ENCODE results near the gene RAB3GAP2.
A peak's percentile ranks its signal among the peaks of the same experiment; 100 is the strongest.
"Not testable (repeated sequence)": the region's sequence is repeated elsewhere in the genome, so short reads cannot be mapped to it uniquely, and the experiment has no call there.

Gene RAB3GAP2

GRCh38 chr1:220158530-220158929, 113.7 kb downstream of the RAB3GAP2 start:
- H3K27me3 ChIP-seq (ENCODE audit: low read depth); H3K4me3 ChIP-seq; H3K9me3 ChIP-seq; in situ Hi-C loops (cut with MboI; ENCODE audit: low sequenced_read_pairs); DNase-seq (ENCODE audit: low spot score in 2 of 2): not testable (repeated sequence)
- H3K36me3 ChIP-seq (replicated peaks), result peaks cover 20% of the 10 kb centered on the region
- H3K4me1 ChIP-seq, result peaks cover 12% of the 10 kb centered on the region

DNA sequence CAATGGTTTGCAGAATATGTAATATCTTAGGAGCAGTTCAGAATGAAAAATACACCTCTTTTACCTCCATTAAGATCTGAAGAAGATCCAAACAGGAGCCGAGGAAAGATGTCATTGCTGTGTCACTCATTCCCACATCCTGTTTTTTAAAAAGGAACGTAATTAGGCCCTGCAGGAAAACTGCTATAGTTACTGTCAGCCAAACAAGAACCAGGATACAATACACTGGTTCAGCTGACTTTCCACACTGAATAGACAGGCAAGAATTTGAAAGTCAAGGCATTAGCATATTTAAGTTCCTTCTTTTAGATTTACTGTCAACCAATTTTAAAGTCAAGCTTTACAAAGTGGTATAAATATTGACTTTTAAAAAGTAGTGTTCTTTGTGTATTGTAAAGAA, 114.5 kb downstream of the RAB3GAP2 start:
- Histone ChIP-seq H3K4me3 (no peak overlapping the region), H3K4me1 (peaks cover 12% of the 10 kb centered on the region), H3K9me3 (no peaks in the 10 kb centered on the region), H3K36me3 (replicated peaks) (peaks cover 25% of the 10 kb centered on the region), H3K27me3 (ENCODE audit: low read depth) (no peaks in the 10 kb centered on the region)
- DNase-seq (ENCODE audit: low spot score in 2 of 2), result peak in 1 of 2 experiments; percentile 41
- in situ Hi-C loops (cut with MboI; ENCODE audit: low sequenced_read_pairs), result no loop called here

DNA sequence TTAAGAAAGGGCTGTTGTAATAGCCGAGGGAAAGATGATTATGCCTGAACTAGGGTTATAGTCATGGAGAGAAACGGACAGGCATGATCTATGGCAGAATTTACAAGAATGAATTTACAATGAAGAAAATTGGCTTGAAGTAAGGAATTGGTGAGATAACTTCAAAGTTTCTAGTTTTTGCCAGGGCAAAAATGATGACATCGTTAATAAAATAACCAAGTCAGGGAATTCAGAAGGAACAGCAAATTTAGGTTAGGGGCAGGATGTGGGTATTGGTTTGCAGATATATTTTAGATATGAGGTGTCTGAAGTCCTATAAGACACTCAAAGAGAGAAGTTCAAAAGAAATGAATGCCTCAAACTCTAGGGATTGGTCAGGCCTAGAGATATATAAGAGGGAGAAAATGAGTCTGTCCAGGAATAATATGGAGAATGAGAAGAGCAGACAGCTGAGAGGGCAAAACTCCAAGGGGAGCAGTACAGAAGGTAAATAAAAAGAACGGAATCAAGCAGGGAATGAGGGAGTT, 115.6 kb downstream of the RAB3GAP2 start:
- DNase-seq (ENCODE audit: low spot score in 2 of 2), result no peak
- no peaks in the 10 kb centered on the region for H3K9me3 ChIP-seq
- peaks cover 12% of the 10 kb centered on the region for H3K4me1 ChIP-seq
- H3K27me3 ChIP-seq (ENCODE audit: low read depth), result no peaks in the 10 kb centered on the region
- peaks cover 25% of the 10 kb centered on the region for H3K36me3 ChIP-seq (replicated peaks)
- H3K4me3 ChIP-seq, result no peak overlapping the region
- in situ Hi-C loops (cut with MboI; ENCODE audit: low sequenced_read_pairs), result no loop called here

- H3K27me3 ChIP-seq (ENCODE audit: low read depth), result no peaks in the 10 kb centered on the region
- H3K36me3 ChIP-seq (replicated peaks), result peaks cover 32% of the 10 kb centered on the region
- no peak for DNase-seq (ENCODE audit: low spot score in 2 of 2)
- H3K9me3 ChIP-seq, result no peaks in the 10 kb centered on the region
- peaks cover 9% of the 10 kb centered on the region for H3K4me1 ChIP-seq
- in situ Hi-C loops (cut with MboI; ENCODE audit: low sequenced_read_pairs), result no loop called here
- H3K4me3 ChIP-seq, result no peak overlapping the region
These were observed 119.1 kb downstream of the RAB3GAP2 start for GRCh38 chr1:220153147-220153546.

DNA sequence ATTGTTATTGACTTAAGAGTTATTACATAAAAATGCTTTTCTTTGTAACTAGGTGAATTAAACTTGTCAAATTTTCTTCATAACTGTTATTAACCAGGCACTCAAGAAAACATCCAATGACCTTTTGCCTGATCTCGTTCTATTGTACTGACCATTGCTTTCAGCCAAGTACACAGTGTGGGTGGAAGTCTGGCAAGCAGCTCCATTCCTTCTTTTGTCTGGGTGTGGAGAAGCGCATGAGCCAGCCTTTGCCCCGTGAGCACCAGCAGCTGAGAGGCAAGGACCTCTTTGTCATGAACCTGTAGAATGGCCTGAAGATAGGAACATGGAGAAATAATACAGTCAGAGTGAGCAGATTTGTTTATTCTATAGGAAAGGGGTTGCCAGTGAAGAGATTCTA, 120.8 kb downstream of the RAB3GAP2 start:
- Histone ChIP-seq H3K27me3 (ENCODE audit: low read depth) (no peaks in the 10 kb centered on the region), H3K9me3 (no peaks in the 10 kb centered on the region), H3K4me1 (peaks cover 3% of the 10 kb centered on the region; the same call in 1 of the 2 replicates), H3K36me3 (replicated peaks) (peaks cover 33% of the 10 kb centered on the region), H3K4me3 (no peak overlapping the region)
- in situ Hi-C loops (cut with MboI; ENCODE audit: low sequenced_read_pairs), result no loop called here
- no peak for DNase-seq (ENCODE audit: low spot score in 2 of 2)

GRCh38 chr1:220149742-220150141, 122.5 kb downstream of the RAB3GAP2 start:
- Histone ChIP-seq H3K9me3 (no peaks in the 10 kb centered on the region), H3K4me1 (peaks cover 3% of the 10 kb centered on the region; the same call in 1 of the 2 replicates), H3K4me3 (no peak overlapping the region), H3K36me3 (replicated peaks) (peaks cover 32% of the 10 kb centered on the region), H3K27me3 (ENCODE audit: low read depth) (no peaks in the 10 kb centered on the region)
- in situ Hi-C loops (cut with MboI; ENCODE audit: low sequenced_read_pairs), result no loop called here
- DNase-seq (ENCODE audit: low spot score in 2 of 2), result no peak

DNA sequence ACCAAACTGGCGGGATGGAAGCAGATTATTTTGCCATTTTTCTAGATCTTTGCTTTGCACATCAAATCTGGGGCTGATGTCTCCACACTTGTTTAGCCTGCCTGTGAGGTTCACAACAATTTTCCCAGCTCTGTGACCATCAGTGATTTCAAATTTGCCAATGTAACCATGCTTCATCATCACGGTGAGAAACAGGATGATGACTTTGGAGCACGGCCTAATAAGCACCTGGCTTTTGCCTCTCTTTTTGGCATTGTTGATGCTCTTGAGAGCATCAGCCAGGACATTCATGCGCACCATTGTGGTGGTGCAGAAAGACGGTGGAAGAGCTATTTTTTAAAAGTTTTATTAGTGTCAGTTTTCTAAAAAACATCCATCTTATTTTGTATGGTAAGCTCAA, 128.2 kb downstream of the RAB3GAP2 start:
- DNase-seq (ENCODE audit: low spot score in 2 of 2), result no peak
- Histone ChIP-seq H3K36me3 (replicated peaks) (peaks cover 32% of the 10 kb centered on the region), H3K4me3 (no peak overlapping the region), H3K27me3 (ENCODE audit: low read depth) (no peaks in the 10 kb centered on the region), H3K9me3 (no peaks in the 10 kb centered on the region), H3K4me1 (no peaks in the 10 kb centered on the region)
- in situ Hi-C loops (cut with MboI; ENCODE audit: low sequenced_read_pairs), result no loop called here

- DNase-seq (ENCODE audit: low spot score in 2 of 2), result no peak
- Histone ChIP-seq H3K4me1 (peaks cover 16% of the 10 kb centered on the region), H3K36me3 (replicated peaks) (peaks cover 29% of the 10 kb centered on the region), H3K9me3 (no peaks in the 10 kb centered on the region), H3K4me3 (no peak overlapping the region), H3K27me3 (ENCODE audit: low read depth) (no peaks in the 10 kb centered on the region)
- in situ Hi-C loops (cut with MboI; ENCODE audit: low sequenced_read_pairs), result no loop called here
These were observed 132.3 kb downstream of the RAB3GAP2 start for GRCh38 chr1:220139966-220140365.

DNA sequence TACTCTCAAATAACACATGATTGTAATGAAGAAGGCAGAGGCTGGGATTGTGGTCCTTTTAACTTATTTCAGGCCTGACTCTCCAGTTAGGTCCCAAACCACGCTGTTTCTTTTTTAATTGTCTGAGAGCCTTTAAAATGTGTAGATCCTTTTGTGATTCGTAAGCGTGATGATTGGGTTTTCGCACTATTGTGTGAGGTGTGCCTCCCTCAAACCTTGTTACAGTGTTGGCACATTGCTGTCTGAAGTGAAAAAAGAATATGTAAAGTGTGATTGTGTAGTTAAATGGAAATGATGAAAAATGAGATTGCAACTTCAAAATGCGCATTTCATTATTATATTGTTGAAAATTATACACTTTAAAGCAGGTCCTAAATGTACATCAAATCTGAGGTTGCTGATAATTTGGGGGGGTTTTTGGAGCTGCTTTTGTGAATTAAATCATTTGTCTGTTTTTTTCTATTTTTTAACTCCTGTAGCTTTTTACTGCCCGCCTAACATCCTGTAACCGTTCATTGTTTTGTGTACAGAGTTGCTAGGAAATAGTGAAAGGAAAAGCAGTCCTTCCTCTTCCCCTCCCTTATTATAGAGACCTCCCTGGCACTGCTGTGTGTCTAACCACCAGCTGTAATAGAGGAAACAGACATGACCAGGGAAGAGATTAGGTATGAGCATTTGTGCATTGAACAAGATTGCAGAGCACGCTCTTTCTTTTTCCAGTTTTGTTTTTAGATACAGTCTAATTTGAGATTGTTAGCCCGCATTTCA, 135.1 kb downstream of the RAB3GAP2 start:
- in situ Hi-C loops (cut with MboI; ENCODE audit: low sequenced_read_pairs), result no loop called here
- peak; percentile 47 to 68 for DNase-seq (ENCODE audit: low spot score in 2 of 2)
- H3K4me3 ChIP-seq, result no peak overlapping the region
- no peaks in the 10 kb centered on the region for H3K27me3 ChIP-seq (ENCODE audit: low read depth)
- no peaks in the 10 kb centered on the region for H3K9me3 ChIP-seq
- peaks cover 16% of the 10 kb centered on the region for H3K4me1 ChIP-seq
- peaks cover 27% of the 10 kb centered on the region for H3K36me3 ChIP-seq (replicated peaks)

DNA sequence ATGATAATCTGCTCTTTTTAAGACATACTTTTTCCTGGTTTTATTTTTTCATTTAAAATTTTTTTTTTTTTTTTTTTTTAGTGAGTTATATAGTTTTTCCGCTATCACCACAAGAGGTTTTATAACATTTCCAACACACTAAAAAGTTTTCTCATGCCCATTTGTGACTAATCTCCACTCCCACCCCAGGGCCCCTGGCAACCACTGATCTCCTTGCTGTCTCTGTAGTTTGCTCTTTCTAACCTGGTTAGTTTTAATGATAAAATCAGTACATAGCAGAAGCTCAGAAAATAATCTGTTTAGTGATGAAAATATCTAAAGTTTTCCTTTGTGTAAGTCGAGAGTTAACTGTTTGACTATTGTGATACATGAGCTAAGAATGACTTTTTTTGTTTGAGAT, 136.5 kb downstream of the RAB3GAP2 start:
- Histone ChIP-seq H3K4me1 (peaks cover 16% of the 10 kb centered on the region), H3K4me3 (no peak overlapping the region), H3K9me3 (no peaks in the 10 kb centered on the region), H3K27me3 (ENCODE audit: low read depth) (no peaks in the 10 kb centered on the region), H3K36me3 (replicated peaks) (peaks cover 22% of the 10 kb centered on the region)
- in situ Hi-C loops (cut with MboI; ENCODE audit: low sequenced_read_pairs), result no loop called here
- no peak for DNase-seq (ENCODE audit: low spot score in 2 of 2)

DNA sequence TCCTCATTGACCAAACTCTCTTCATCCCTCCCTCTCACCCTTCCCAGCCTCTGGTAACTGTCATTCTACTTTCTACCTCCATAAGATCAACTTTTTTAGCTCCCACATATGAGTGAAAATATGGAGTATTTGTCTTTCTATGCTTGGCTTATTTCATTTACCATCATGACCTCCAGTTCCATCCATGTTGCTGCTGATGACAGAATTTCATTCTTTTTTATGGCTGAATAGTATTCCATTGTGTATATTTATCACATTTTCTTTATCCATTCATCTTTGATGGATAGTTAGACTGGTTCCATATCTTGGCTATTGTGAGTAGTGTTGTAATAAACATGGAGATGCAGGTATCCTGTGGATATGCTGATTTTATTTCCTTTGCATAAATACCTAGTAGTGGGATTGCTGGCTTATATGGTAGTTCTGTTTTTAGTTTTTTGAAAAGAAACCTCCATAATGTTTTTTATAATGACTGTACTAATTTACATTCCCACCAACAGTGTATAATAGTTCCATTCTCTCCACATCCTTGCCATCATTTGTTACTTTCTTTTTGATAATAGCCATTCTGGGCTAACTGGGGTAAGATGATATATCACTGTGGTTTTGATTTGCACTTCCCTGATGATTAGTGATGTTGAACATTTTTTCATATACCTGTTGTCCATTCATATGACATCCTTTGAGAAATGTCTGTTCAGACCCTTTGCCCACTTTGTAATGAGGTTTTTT, 142.6 kb downstream of the RAB3GAP2 start:
- Histone ChIP-seq H3K9me3 (no peaks in the 10 kb centered on the region), H3K27me3 (ENCODE audit: low read depth) (no peaks in the 10 kb centered on the region), H3K4me1 (no peaks in the 10 kb centered on the region), H3K4me3 (no peak overlapping the region), H3K36me3 (replicated peaks) (peaks cover 25% of the 10 kb centered on the region)
- in situ Hi-C loops (cut with MboI; ENCODE audit: low sequenced_read_pairs), result no loop called here
- DNase-seq (ENCODE audit: low spot score in 2 of 2), result no peak

- in situ Hi-C loops (cut with MboI; ENCODE audit: low sequenced_read_pairs), result no loop called here
- Histone ChIP-seq H3K4me3 (no peak overlapping the region), H3K4me1 (no peaks in the 10 kb centered on the region), H3K27me3 (ENCODE audit: low read depth) (no peaks in the 10 kb centered on the region), H3K9me3 (no peaks in the 10 kb centered on the region), H3K36me3 (replicated peaks) (peaks cover 22% of the 10 kb centered on the region)
- no peak for DNase-seq (ENCODE audit: low spot score in 2 of 2)
These were observed 145.2 kb downstream of the RAB3GAP2 start for GRCh38 chr1:220127076-220127475.

- no peaks in the 10 kb centered on the region for H3K9me3 ChIP-seq
- in situ Hi-C loops (cut with MboI; ENCODE audit: low sequenced_read_pairs), result no loop called here
- no peak for DNase-seq (ENCODE audit: low spot score in 2 of 2)
- no peaks in the 10 kb centered on the region for H3K4me1 ChIP-seq
- H3K36me3 ChIP-seq (replicated peaks), result peaks cover 19% of the 10 kb centered on the region
- no peak overlapping the region for H3K4me3 ChIP-seq
- no peaks in the 10 kb centered on the region for H3K27me3 ChIP-seq (ENCODE audit: low read depth)
These were observed 147.7 kb downstream of the RAB3GAP2 start for GRCh38 chr1:220124542-220124941.

DNA sequence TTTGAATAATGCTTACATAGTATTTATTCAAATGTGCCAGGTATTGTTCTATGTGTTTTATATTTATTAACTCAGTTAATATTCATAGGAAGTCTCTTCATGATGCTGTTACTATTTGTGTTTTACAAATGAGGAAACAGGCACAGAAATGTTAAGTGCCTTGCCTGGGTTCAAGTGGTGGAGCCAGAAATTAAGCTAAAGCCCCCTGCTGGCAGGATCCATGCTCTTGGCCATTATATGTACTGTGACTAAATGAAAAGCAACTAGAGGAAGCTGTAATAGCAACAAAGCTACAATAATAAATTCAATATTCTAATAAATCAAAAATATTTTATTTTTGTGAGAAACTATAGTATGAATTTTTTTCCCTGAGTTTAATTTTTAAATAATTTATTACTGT, 148.4 kb downstream of the RAB3GAP2 start:
- peak in 1 of 2 experiments; percentile 41 for DNase-seq (ENCODE audit: low spot score in 2 of 2)
- in situ Hi-C loops (cut with MboI; ENCODE audit: low sequenced_read_pairs), result no loop called here
- no peaks in the 10 kb centered on the region for H3K27me3 ChIP-seq (ENCODE audit: low read depth)
- H3K9me3 ChIP-seq, result no peaks in the 10 kb centered on the region
- no peak overlapping the region for H3K4me3 ChIP-seq
- H3K4me1 ChIP-seq, result no peaks in the 10 kb centered on the region
- peaks cover 16% of the 10 kb centered on the region for H3K36me3 ChIP-seq (replicated peaks)
